ENCODE measurements around the gene NRBF2. TPM values are rescaled to one million over a fixed set of nuclear protein-coding genes. Genes with fewer than 3 reads are reported as not detected.
"Not testable (repeated sequence)": the region's sequence is repeated elsewhere in the genome, so short reads cannot be mapped to it uniquely, and the experiment has no call there.

NRBF2 gene
- total RNA-seq = 10 to 100 TPM; 13.7 to 26.0 TPM
- 10 to 100 TPM; 18.6 to 31.8 TPM for polyA plus RNA-seq

DNA sequence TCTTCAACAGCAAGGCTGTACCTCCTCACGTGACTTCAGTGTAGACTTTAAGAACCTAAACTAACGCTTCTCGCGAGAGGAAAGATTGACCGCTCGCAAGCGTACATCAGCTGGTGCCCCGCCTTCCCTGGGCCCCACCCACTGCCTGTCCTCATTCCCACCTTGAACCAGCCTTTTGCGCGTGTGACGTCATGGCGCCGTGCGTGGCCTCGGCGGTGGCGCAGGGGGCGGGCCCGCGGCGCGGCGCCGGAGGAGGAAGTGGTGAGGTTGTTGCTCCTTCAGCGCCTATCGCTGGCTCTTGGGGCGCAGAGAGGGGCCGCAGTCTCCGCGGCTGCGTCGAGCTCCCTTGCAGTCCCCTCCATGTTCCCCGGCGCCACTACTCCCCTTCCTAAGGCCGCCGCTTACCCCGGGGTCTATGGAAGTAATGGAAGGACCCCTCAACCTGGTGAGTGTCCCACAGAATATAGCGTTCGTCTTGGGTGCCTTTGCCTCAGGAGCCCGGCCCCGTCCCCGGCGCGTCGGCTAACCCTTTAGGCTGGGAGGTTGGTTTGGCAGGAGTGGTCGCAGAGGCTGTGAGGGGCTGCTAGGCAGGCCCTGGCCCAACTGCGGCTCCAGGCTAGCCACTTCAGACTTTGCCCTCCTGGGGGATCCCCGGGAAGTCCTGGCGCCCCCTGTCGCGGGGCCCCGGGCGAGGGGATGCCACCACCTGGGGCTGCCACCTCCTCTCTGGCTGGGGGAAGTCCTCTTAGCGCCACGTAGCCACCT is at the start of gene NRBF2:
NRBF2 (plus strand) TSS at position 273 of the 765 bp plus-strand sequence; CDS start at position 416, 143 bp downstream.
- Histone ChIP-seq H3K36me3 (ENCODE audit: control insufficient read depth in 4 of 4, insufficient read depth in 3 of 4, low read depth in 1 of 4, low read length in 3 of 4) (no peaks in the 10 kb centered on the region), H3K9me3 (ENCODE audit: control insufficient read depth in 4 of 4, low read length in 3 of 4) (no peaks in the 10 kb centered on the region), H3K9ac (ENCODE audit: low read depth in 1 of 2, low read length in 2 of 2) (peak within 1 kb of the TSS; percentile 87 to 99), H3K27ac (ENCODE audit: low read depth in 1 of 2, low read length in 2 of 2) (peak within 1 kb of the TSS; percentile 98 to 99), H3K27me3 (ENCODE audit: control insufficient read depth in 4 of 4, insufficient read depth in 4 of 4, low read length in 3 of 4) (no peaks in the 10 kb centered on the region), H3K4me1 (ENCODE audit: control insufficient read depth in 4 of 4, insufficient read depth in 4 of 4, low read length in 3 of 4) (peaks cover 2 to 21% (median 7%) of the 10 kb centered on the region in 4 donors), H3K4me3 (ENCODE audit: low read depth in 1 of 3, low read length in 3 of 3) (peak within 1 kb of the TSS; percentile 60 to 78 (median 78))
- TF ChIP-seq, protein P1, sequence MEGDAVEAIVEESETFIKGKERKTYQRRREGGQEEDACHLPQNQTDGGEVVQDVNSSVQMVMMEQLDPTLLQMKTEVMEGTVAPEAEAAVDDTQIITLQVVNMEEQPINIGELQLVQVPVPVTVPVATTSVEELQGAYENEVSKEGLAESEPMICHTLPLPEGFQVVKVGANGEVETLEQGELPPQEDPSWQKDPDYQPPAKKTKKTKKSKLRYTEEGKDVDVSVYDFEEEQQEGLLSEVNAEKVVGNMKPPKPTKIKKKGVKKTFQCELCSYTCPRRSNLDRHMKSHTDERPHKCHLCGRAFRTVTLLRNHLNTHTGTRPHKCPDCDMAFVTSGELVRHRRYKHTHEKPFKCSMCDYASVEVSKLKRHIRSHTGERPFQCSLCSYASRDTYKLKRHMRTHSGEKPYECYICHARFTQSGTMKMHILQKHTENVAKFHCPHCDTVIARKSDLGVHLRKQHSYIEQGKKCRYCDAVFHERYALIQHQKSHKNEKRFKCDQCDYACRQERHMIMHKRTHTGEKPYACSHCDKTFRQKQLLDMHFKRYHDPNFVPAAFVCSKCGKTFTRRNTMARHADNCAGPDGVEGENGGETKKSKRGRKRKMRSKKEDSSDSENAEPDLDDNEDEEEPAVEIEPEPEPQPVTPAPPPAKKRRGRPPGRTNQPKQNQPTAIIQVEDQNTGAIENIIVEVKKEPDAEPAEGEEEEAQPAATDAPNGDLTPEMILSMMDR (IDR thresholded peaks at IDR 0.05; ENCODE audit: low read depth, low read length, missing input control) = no peak
- TF ChIP-seq EGR1 (IDR thresholded peaks at IDR 0.05; ENCODE audit: low read depth in 2 of 2) = peak in 1 of 2 donors; percentile 31
- TF ChIP-seq, protein P2, sequence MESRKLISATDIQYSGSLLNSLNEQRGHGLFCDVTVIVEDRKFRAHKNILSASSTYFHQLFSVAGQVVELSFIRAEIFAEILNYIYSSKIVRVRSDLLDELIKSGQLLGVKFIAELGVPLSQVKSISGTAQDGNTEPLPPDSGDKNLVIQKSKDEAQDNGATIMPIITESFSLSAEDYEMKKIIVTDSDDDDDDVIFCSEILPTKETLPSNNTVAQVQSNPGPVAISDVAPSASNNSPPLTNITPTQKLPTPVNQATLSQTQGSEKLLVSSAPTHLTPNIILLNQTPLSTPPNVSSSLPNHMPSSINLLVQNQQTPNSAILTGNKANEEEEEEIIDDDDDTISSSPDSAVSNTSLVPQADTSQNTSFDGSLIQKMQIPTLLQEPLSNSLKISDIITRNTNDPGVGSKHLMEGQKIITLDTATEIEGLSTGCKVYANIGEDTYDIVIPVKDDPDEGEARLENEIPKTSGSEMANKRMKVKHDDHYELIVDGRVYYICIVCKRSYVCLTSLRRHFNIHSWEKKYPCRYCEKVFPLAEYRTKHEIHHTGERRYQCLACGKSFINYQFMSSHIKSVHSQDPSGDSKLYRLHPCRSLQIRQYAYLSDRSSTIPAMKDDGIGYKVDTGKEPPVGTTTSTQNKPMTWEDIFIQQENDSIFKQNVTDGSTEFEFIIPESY (IDR thresholded peaks at IDR 0.05) = peak; percentile 99
- peak; percentile 72 to 83 for TF ChIP-seq RXRA (IDR thresholded peaks at IDR 0.05)
- TF ChIP-seq SP1 (IDR thresholded peaks at IDR 0.05) = peak; percentile 70
- TF ChIP-seq NR2F2 (IDR thresholded peaks at IDR 0.05) = no peak
- TF ChIP-seq, protein P3, sequence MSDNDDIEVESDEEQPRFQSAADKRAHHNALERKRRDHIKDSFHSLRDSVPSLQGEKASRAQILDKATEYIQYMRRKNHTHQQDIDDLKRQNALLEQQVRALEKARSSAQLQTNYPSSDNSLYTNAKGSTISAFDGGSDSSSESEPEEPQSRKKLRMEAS (IDR thresholded peaks at IDR 0.05) = no peak
- TF ChIP-seq GABPA (IDR thresholded peaks at IDR 0.05 in 1 of 2, conservative IDR thresholded peaks at IDR 0.05 in 1 of 2) = peak in 1 of 2 donors; percentile 54
- TF ChIP-seq, protein P4, sequence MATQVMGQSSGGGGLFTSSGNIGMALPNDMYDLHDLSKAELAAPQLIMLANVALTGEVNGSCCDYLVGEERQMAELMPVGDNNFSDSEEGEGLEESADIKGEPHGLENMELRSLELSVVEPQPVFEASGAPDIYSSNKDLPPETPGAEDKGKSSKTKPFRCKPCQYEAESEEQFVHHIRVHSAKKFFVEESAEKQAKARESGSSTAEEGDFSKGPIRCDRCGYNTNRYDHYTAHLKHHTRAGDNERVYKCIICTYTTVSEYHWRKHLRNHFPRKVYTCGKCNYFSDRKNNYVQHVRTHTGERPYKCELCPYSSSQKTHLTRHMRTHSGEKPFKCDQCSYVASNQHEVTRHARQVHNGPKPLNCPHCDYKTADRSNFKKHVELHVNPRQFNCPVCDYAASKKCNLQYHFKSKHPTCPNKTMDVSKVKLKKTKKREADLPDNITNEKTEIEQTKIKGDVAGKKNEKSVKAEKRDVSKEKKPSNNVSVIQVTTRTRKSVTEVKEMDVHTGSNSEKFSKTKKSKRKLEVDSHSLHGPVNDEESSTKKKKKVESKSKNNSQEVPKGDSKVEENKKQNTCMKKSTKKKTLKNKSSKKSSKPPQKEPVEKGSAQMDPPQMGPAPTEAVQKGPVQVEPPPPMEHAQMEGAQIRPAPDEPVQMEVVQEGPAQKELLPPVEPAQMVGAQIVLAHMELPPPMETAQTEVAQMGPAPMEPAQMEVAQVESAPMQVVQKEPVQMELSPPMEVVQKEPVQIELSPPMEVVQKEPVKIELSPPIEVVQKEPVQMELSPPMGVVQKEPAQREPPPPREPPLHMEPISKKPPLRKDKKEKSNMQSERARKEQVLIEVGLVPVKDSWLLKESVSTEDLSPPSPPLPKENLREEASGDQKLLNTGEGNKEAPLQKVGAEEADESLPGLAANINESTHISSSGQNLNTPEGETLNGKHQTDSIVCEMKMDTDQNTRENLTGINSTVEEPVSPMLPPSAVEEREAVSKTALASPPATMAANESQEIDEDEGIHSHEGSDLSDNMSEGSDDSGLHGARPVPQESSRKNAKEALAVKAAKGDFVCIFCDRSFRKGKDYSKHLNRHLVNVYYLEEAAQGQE (IDR thresholded peaks at IDR 0.05) = peak; percentile 48
- TF ChIP-seq HNF4A (conservative IDR thresholded peaks at IDR 0.05) = peak in 1 of 2 donors; percentile 31
- peak; percentile 8 for TF ChIP-seq YY1 (IDR thresholded peaks at IDR 0.05)
- TF ChIP-seq HNF4G (IDR thresholded peaks at IDR 0.05) = no peak
- no peak for TF ChIP-seq RAD21 (IDR thresholded peaks at IDR 0.05)
- TF ChIP-seq TAF1 (conservative IDR thresholded peaks at IDR 0.05) = peak; percentile 71
- TF ChIP-seq FOXA2 (IDR thresholded peaks at IDR 0.05) = no peak
- under 1% methylated on average over 55 of the region's 55 CpGs for WGBS
- peak; percentile 96 for DNase-seq (ENCODE audit: low spot score)

DNA sequence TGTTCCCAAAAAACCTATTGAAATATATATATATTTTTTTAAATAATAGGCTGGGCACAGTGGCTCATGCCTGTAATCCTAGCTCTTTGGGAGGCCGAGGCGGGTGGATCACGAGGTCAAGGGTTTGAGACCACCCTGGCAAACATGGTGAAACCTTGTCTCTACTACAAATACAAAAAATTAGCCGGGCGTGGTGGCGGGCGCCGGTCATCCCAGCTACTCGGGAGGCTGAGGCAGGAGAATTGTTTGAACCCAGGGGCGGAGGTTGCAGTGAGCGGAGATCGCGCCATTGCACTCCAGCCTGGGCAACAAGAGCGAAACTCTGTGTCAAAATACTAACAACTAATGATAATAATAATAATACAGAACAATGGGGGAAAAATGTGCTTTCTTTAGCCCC is 49.7 kb upstream of the NRBF2 start:
- not testable (repeated sequence) for H3K27me3 ChIP-seq (ENCODE audit: control insufficient read depth in 4 of 4, insufficient read depth in 4 of 4, low read length in 3 of 4); H3K9me3 ChIP-seq (ENCODE audit: control insufficient read depth in 4 of 4, low read length in 3 of 4); H3K4me3 ChIP-seq (ENCODE audit: low read depth in 1 of 3, low read length in 3 of 3); H3K36me3 ChIP-seq (ENCODE audit: control insufficient read depth in 4 of 4, insufficient read depth in 3 of 4, low read depth in 1 of 4, low read length in 3 of 4); H3K4me1 ChIP-seq (ENCODE audit: control insufficient read depth in 4 of 4, insufficient read depth in 4 of 4, low read length in 3 of 4); H3K27ac ChIP-seq (ENCODE audit: low read depth in 1 of 2, low read length in 2 of 2); H3K9ac ChIP-seq (ENCODE audit: low read depth in 1 of 2, low read length in 2 of 2); DNase-seq (ENCODE audit: low spot score)
- 92% methylated on average over 14 of the region's 14 CpGs for WGBS

Measured in liver (tissue), 9 donors.